ENCODE results near the gene C1orf198.

C1orf198 gene

DNA sequence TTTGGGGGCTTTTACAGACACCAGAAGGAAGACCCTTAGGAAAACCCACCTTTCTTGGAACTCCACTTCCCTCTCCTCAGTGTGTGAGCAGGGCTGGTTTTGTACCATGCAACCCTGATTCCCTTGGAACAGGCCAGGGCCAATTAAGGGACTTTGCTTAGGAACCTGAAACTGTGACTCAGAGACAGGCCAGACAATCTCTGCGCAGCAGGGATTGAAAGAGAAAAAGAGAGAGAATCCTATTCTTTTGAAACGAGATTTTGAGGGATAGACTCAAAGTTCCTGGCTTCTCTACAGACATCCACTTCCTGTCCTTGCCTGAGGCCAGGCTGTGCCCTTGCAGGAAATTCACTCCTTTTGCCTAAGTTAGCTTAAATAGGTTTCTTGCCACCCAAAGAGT lies 23.1 kb upstream of the C1orf198 start:
- peak; percentile 84 for DNase-seq

DNA sequence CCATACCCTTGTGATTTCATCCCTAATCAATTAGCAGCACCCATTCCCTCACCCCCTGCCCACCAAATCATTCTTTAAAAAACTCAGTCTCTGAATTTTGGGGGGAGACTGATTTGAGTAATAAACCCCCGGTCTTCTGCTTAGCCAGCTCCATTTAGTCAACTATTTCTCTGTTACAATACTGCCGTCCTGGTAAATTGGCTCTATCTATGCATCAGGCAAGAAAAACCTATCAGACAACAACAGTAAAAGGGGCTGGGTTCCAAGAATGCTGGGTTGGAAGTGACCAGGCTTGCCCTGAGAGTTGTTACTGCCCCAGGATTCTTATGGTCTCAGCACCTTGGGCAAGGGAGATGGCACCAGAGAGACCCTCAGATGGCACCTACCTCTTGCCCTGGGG lies 16.3 kb upstream of the C1orf198 start:
- no peak for DNase-seq

DNA sequence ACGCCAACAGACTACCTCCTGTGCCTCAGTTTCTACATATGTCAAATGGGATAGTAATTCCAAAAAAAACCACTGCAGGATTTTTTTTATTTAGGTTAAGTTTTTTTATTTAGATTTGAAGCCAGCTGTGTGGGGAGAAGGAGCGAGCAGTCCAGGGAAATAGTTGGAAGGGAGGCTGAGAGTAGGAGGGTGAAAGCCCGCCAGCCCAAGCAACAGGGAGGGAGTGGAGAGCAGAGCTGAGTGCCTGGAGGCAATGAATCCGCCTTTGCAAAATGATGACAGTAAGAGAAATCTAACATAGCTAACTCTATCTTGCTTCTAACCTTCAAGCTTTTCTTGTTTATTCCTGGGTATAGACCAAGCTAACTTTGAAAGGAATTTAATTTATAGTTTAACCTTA lies 15.6 kb upstream of the C1orf198 start:
- no peak for DNase-seq

DNA sequence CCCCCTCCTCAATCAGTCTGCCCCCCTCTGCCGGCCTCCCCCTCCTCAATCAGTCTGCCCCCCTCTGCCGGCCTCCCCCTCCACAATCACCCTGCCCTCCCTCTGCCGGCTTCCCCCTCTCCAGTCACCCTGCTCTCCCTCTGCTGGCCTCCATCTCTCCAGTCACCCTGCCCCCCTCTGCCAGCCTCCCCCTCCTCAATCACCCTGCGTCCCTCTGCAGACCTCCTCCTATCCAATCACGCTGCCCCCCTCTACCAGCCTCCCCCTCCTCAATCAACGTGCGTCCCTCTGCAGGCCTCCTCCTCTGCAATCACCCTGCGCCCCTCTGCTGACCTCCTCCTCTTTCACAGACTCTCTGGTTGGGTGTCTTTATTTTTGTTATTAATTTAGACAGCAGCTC lies 11.5 kb upstream of the C1orf198 start:
- no peak for DNase-seq

DNA sequence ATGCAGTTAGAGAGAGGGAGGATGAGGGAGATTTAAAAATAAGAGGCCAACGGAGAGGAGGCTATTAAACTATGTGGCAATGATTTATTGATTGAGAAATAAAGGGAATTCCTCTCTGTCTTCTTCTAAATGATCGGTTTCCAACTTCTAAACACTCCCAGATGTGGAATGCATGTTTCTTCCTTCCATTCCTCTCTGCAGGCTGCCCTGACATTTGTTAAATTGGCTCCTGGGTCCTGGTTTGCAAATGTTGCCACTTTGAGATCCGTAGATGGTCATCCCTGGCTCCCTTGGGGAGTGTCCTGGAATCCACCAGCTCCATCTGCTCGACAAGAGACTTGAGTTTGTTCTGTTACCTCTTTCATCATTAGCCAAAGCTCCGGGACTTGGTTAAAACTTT lies 10.3 kb upstream of the C1orf198 start:
- no peak for DNase-seq

DNA sequence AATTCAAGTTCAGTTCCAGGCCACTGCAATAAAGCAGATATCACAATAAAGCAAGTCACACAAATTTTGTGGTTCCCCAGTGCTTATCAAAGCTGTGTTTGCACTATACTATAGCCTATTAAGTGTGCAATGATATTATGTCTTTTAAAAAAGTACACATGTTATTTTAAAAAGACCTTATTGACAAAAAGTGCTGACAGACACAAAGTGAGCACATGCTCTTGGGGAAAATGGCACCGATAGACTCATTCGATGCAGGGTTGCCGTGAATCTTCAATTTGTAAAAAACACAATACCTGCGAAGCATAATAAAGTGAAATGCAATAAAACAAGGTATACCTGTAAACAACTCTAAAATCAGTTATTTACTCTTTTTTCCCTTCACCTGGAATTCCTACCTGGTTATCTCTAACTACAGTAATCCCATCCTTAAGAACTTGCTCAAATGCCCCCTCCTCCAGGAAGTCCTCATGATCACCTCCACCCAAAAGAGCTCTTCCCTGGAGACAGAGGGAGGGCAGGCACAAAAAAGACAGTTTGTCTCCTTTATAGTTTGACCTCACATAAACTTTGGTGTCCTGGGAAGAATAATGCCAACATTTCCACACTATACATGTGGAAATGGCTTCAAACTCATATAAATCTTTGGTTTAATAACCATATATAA lies 9.7 kb upstream of the C1orf198 start:
- DNase-seq: no peak

DNA sequence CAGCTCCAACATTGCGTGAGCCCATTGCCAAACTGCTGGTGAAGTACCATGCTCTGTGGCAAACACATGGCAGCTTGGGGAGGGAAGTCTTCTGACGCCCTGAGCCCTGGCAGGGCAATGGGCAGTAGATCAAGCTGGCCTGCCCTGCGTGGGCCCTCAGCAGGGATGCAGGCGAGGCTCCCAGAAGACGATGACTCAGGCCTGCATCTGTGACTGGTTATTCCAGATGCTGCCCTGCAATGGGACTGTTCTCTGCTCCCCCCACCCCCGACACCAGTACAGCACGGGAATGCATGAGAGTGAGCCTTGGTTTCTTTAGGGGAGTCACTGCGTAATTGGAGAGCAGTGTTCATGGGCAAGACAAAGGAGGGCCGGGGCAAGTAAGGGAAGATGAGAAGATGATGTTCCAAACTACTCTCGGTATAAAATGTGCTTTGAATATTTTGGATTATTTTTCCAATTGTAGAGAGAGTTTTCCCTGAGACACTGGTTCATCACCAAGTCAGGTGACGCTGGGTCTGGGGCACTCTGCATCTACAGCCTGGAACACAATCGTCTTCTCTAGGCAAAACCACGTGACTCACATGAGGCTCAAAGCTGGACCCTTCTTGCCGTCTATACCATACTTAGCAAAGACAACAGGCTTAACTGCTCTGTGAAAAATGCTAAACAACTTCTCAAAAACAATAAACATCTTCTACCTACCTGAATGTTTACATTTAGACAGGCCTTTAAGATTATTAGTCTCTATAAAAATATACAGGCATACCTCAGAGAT lies 9.0 kb upstream of the C1orf198 start:
- DNase-seq: peak; percentile 77

DNA sequence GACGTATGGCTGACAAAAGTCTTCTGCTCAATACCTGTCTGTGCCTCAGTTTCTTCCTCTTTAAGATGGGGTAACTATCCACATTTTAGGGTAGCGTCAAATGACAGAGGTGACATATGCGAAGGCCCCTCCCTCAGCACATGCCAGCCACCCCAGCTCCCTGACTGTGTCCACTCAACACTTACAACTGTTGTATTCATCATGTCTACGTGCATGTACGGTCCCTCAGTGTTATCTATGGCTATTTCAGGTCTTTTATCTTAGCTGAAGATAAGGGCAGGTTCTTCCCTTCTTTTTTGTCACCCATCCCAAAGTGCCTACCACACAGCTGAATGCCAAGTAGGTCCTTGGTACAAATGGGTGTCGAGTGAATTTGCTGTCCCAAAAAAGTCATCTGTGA lies 8.3 kb upstream of the C1orf198 start:
- DNase-seq: no peak

DNA sequence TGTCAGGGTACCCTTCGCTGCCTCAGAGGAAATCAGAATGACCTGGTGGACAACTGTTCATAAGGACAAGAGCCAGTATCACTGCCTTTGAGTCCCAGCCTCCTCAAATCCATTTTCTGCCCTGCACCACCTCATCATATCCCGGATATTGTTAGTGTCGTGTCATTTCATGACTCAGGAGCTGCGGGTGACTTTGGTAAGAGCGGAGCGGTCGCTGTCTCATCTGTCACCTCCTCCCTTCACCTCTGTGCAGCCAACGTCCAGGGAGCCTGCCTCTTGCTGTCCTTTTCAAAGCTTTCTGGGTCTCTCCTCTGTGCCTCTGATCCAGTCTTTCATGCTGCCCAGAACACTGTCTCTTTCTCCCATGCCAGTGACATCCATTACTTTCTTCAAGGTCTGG lies 7.0 kb upstream of the C1orf198 start:
- DNase-seq: no peak

DNA sequence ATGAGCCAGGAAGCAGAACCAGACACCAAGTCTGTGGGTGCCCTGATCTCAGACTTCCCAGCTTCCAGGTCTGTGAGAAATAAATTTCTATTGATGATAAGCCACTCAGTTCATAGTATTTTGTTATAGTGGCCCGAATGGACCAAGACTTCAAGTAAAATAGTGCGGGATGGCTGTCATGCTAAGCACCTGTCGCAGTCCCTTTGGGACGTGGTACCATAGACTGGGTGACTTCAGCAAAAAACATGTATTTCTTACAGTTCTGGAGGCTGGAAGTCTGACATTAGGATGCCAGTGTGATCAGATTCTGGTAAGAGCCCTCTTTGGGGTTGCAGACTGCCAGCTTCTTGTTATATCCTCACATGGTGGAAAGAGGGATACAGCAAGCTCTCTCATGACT lies 2.6 kb upstream of the C1orf198 start:
- no peak for DNase-seq

DNA sequence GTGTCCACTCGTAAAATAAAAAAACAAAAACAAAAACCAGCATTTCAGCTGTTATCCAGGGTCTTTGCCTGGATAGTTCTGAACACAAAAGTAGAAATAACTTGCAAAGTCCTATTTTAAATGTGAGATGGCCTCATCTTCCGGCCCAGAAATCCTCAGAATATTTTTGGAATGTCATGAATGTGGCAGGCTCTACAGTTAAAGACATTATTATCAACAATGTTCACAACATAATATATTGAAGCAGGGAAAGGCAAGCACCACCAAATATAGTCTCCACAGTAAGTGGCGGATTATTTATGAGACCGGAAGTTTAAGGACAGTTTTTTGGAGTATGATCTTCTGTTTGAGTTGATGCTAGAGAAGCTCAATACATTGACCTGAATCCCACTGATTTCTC lies 1.2 kb upstream of the C1orf198 start:
- no peak for DNase-seq

DNA sequence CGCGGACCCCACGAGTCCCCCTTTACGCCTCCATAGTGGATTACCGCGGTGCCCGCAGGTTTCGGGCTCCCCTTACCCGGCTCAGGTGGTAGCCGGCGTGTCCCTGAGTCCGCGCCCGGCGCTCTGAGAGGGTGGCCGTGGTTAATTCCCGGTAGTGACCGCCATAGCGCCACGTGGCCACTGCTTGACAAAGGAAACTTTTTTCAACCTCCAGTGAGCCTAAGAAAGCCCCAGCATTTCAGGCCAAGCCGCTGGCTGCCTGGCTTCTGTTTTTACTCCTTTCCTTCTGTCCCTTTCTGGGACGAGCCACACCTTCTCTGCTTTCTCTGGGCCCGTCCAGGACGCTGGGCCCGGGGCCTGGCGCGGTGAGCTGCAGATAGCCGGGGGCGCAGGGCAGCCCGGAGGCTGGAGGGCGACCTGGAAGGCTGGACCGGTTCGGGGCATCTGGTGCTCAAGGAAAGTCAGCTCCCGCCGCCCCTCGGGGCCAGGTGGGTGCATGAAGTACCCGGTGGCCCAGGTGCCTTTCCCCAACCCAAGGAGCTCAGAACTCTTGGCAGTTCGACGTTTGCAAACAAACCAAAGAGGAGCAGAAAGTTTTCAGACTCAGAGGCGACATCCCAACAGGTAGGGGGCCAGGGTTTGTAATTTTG lies 540 bp upstream of the C1orf198 start:
- peak; percentile 80 for DNase-seq

DNA sequence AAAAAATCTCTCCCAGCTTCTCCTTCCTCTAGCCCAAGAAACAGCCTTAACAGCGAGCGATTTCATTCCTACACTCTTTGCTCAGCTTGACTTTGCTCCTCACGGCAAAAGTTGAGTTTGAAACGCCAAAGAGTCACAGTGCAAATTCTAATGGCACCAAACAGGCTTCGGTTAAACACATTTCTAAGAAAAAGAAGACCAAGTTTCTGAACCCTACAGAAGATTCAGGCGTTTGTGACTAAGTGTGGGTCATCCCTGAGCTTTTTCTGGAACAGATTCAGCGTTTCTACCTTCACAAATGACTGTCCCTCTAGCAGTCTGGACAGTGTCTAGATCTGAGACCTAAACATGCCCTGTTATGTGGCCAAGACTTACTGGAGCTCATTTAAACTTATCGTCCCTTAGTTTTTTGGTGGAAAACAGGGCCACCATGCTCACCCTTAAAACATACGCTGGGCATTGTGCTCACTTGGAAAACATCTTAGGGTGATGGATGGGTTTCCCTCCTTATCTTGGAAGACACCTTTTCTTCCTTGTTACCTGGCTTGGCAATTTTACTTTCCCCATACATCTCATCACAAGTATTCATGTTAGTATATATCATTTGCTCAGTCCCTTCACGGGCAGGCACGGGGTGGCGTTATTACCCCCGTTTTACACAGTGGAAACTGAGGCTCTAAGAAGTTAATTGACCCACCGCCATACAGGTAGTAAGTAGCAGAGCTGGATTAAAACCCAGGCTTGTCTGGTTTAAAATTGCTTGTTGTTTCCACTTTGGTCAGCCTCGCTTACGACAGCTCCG lies 1.0 kb downstream of the C1orf198 start:
- no peak for DNase-seq

DNA sequence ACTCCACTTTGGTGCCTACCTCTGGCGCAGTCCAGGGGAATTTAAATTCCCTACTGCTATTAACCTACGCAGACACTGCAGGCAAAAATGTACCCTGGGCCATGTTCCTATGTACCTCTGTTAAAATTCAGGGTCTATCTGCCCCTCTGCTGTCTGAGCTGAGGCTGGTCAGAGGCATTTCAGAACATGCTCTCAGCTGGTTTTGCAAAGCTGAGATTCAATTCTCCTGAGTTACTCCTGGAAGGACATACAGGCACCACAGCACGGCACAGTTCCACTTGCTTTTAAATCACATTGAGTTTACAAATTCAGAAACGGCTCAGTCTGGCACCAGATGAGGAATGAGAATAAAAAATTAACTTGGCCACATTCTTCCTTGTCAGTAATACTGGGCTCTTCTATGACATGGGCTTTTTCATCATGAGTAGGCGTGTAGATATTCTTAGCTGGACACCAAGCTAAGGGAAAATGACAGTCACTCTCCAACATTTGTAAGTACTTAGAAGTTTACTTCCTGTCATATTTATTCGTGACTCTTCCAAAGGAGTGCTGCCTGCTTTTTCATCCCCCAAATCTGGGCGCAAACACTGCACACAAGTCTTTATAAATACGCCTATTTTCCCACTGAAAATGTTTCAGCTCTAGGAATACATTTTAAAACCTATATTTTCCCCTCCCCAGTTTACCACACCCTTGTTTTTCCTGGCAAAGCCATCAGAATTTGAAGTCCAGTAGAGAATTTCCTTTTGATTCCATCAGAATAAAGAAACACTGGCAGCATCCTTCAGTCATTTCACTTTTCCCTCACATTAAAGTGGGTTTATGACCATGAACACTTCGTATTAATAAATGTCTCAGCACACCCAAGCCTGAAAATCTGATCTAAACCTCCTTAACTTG lies 1.9 kb downstream of the C1orf198 start:
- no peak for DNase-seq

DNA sequence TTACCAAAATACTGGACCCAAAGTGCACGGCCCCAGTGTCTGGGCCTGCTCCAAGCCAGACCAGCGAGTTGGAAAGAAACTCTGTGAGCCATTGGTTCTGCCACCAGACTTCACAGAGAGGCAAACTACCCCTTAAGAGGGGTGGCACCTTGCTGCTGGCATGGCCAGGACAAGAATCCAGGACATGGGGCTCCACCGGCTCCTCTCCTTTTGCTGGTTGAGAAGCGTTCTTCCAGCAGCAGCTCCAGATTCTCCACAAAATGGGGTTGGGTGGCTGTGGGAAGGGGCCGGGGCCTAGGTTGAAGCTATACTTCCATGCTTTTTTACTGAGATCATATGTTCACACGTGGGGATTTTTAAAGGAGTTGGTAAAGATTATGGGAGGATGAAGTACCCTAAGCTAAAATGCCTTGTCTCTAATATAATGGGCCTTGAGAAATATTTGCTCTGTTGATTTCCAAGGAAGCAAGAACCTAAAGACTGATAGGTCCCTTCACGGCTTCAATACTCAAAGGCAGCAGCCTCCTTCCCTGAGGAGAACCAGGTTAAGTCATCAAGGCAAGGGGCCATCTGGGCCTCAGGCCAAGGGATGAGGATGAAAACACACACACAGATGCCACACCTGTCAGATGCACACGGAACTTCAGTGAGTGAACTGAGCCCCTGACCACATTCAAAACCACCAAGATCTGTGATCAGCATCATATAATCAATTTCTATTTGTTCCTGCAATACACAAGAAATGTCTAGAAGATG lies 3.1 kb downstream of the C1orf198 start:
- no peak for DNase-seq

DNA sequence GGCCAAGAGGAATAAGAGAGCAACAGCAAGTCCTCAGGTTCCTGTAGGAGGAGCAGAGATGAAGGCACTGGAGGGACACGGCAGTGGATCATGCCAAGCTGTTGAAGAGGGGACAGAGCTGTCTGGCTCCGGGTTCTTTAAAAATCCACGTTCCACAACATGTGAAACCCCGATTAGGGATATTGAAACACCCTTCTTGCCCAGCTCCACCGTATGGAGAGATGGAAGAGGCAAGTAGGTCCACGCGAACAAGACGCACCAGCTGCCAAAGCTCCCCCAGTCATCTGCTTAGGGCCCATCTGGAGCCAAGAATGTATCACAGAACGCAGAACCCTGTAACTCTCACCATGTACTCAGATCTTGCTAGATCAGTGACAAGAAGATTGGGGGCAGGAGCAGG lies 3.9 kb downstream of the C1orf198 start:
- DNase-seq: no peak

DNA sequence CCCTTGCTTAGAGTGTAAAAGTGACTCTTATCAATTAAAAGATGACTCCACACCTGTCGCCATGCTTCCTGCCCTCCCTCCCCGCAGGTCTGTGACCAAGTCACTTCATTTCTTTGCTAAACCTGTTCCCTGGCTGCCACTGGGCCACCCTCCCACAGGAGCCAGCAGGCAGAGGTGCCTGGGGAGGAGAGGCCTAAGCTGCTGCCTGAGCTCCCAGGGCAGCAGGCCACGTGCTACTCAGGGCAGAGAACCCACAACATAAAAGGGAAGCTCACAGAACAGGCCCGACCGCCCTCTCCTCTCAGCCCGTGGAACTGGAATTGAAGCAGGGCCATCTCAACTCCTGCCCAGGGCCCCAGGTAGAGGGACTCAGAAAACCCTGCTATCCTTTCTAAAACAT lies 4.9 kb downstream of the C1orf198 start:
- peak; percentile 94 for DNase-seq

DNA sequence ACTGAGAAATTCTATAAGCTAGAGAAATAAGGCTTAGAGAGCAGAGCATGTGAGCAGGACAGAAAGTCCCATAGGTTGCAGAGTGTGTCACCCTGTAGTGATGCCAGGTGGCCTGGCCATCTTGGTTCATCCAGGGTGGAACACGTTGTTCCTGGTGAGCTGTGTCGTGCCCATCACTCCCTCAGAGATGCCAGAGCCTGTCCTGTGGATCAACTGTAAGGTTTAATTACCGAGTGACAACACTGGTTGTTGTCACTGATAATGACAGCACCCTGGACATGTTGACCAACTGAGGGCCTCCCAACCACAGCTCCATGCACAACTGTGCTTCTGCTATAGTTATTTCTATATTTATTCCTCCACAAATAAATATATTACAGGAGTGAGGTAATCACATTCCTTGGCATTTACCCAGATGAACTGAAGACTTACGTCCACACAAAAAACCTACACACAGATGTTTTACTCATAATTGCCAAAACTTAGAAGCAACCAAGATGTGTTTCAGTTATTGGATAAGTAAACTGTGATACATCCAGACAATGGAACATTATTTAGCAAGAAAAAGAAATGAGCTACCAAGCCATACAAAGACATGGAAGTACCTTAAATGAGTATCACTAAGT lies 6.2 kb downstream of the C1orf198 start:
- DNase-seq: no peak

DNA sequence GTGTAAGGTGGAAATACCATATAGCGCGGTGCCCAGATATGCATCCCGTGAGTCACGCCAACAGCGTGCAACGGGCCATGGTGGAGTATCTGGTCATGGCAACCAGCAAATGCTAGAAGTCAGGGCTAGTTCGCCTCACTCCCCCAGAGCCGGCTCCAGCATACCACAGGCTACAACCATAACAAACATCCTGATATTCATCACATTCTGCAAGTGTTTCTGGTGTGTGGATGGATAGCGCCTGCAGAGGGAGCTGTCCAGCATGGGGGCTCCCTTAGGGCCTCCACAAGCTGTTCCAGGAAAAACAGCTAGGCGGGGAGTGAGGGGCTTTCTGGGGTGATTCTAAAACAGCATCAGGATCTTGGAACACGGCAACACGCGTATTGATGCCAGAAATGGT lies 6.8 kb downstream of the C1orf198 start:
- no peak for DNase-seq

DNA sequence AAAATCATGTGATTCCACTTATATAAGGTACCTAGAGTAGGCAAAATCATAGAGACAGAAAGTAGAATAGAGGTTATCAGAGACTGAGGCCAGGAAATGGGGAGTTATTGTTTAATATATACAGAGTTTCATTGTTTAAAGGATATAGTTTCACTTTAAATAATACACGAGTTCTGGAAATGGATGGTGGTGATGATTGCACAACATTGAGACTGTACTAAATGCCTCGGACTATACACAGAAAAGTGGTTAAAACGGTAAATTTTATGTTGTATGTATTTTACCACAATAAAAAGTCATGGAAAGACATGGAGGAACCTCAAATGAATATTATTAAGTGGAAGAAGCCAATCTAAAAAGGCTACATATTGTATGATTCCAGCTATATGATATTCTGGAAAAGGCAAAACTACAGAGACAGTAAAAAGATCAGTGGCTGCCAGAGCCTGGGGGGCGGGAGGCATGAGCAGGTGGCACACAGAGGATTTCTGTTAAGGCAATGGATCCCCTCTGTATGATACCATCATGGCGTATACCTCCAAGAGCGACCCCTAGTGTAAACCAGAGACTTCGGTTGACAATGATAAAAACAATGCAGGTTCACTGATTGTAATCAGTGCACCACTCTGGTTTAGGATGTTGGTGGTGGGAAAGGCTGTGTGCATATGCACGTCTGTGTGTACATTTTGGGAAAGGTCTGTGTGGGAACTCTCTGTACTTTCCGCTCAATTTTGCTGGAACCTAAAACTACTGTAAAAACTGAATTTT lies 7.5 kb downstream of the C1orf198 start:
- DNase-seq: no peak
